NCI-H2107 treated with DMSO at 0.1 percent for 48 hours (cell line): Measurements from ENCODE around the gene VWCE.
"Not testable (repeated sequence)": the region's sequence is repeated elsewhere in the genome, so short reads cannot be mapped to it uniquely, and the experiment has no call there.

Experiments used
- DNase-seq: peaks from one replicate; lab custom pipeline; 2025; ENCODE audit not compliant: unreplicated experiment; lab: John Stamatoyannopoulos, UW

VWCE gene

GRCh38 chr11:61213711-61214324 lies 81.3 kb downstream of the VWCE start:
- not testable (repeated sequence) for DNase-seq

- not testable (repeated sequence) for DNase-seq
Measured at GRCh38 chr11:61212202-61212601, 82.9 kb downstream of the VWCE start.

GRCh38 chr11:61211327-61211952 lies 83.7 kb downstream of the VWCE start:
- DNase-seq, result not testable (repeated sequence)

- not testable (repeated sequence) for DNase-seq
Measured at GRCh38 chr11:61210629-61211028, 84.5 kb downstream of the VWCE start.
